ENCODE data around the gene CRYL1.

CRYL1 gene

GRCh38 chr13:20525144-20525600, 485 bp downstream of the CRYL1 start:
- peak overlapping the region; percentile 77 for H3K4me3 ChIP-seq (replicated peaks; ENCODE audit: insufficient read depth, low read length)
- H3K27ac ChIP-seq (replicated peaks), result no peak overlapping the region
- no peak for TF ChIP-seq GABPA (IDR thresholded peaks at IDR 0.05; ENCODE audit: low read depth)
- TF ChIP-seq SPI1 (IDR thresholded peaks at IDR 0.05; ENCODE audit: borderline replicate concordance, low read depth), result no peak
- no peak for TF ChIP-seq CTCF (IDR thresholded peaks at IDR 0.05; ENCODE audit: insufficient read depth, low read length)
- no peak for TF ChIP-seq POLR2AphosphoS5 (IDR thresholded peaks at IDR 0.05; ENCODE audit: low read depth)
- TF ChIP-seq REST (IDR thresholded peaks at IDR 0.05; ENCODE audit: insufficient replicate concordance, low read depth), result no peak
- no peak for DNase-seq (ENCODE audit: low read depth in 1 of 2, low spot score in 1 of 2)
- H3K27me3 ChIP-seq (ENCODE audit: insufficient read depth, poor library complexity, severe bottlenecking), result no peaks in the 10 kb centered on the region

- TF ChIP-seq SPI1 (IDR thresholded peaks at IDR 0.05; ENCODE audit: borderline replicate concordance, low read depth), result no peak
- no peak for TF ChIP-seq CTCF (IDR thresholded peaks at IDR 0.05; ENCODE audit: insufficient read depth, low read length)
- TF ChIP-seq REST (IDR thresholded peaks at IDR 0.05; ENCODE audit: insufficient replicate concordance, low read depth), result no peak
- TF ChIP-seq GABPA (IDR thresholded peaks at IDR 0.05; ENCODE audit: low read depth), result no peak
- TF ChIP-seq POLR2AphosphoS5 (IDR thresholded peaks at IDR 0.05; ENCODE audit: low read depth), result no peak
- no peak for DNase-seq (ENCODE audit: low read depth in 1 of 2, low spot score in 1 of 2)
- H3K27me3 ChIP-seq (ENCODE audit: insufficient read depth, poor library complexity, severe bottlenecking), result no peaks in the 10 kb centered on the region
- no peak overlapping the region for H3K27ac ChIP-seq (replicated peaks)
- no peak overlapping the region for H3K4me3 ChIP-seq (replicated peaks; ENCODE audit: insufficient read depth, low read length)
Observed at GRCh38 chr13:20521364-20522115, 4.1 kb downstream of the CRYL1 start.

GRCh38 chr13:20519875-20520274, 5.8 kb downstream of the CRYL1 start:
- Histone ChIP-seq H3K27ac (replicated peaks) (no peak overlapping the region), H3K27me3 (ENCODE audit: insufficient read depth, poor library complexity, severe bottlenecking) (no peaks in the 10 kb centered on the region), H3K4me3 (replicated peaks; ENCODE audit: insufficient read depth, low read length) (no peak overlapping the region)
- no peak for TF ChIP-seq REST (IDR thresholded peaks at IDR 0.05; ENCODE audit: insufficient replicate concordance, low read depth)
- no peak for TF ChIP-seq GABPA (IDR thresholded peaks at IDR 0.05; ENCODE audit: low read depth)
- TF ChIP-seq POLR2AphosphoS5 (IDR thresholded peaks at IDR 0.05; ENCODE audit: low read depth), result no peak
- TF ChIP-seq SPI1 (IDR thresholded peaks at IDR 0.05; ENCODE audit: borderline replicate concordance, low read depth), result no peak
- TF ChIP-seq CTCF (IDR thresholded peaks at IDR 0.05; ENCODE audit: insufficient read depth, low read length), result no peak
- no peak for DNase-seq (ENCODE audit: low read depth in 1 of 2, low spot score in 1 of 2)
